ENCODE data around the gene ZBTB49. TPM values are rescaled to one million over a fixed set of nuclear protein-coding genes. Genes with fewer than 3 reads are reported as not detected.

The ZBTB49 gene
- total and polyA plus RNA-seq, 2 donors (not counting 1 experiment from before 2014, with no cell fraction given) = 7.0 to 16.9 TPM

- Mint-ChIP-seq H3K4me1 (peaks cover 3% of the 10 kb centered on the region), H3K27ac (no peak overlapping the region), H3K4me3 (no peak overlapping the region), H3K27me3 (no peaks in the 10 kb centered on the region), H3K9me3 (ENCODE audit: insufficient read depth) (no peaks in the 10 kb centered on the region)
- ChIA-PET POLR2A (no interaction called here), CTCF (no interaction called here)
- Histone ChIP-seq H3K27ac (ENCODE audit: low read length in 2 of 2) (no peak overlapping the region), H3K79me2 (ENCODE audit: control insufficient read depth, insufficient read depth, low read length) (peaks cover 40% of the 10 kb centered on the region), H3K36me3 (replicated peaks in 1 of 2; ENCODE audit: control extremely low read depth in 1 of 2, control insufficient read depth in 1 of 2, extremely low read depth in 1 of 2, insufficient read depth in 2 of 2, low read length in 1 of 2) (peaks cover 2 to 14% of the 10 kb centered on the region in 2 experiments), H3K9ac (ENCODE audit: low read length) (no peak overlapping the region), H2AFZ (ENCODE audit: insufficient read depth, low read depth, low read length, poor library complexity, severe bottlenecking) (no peak overlapping the region), H3K4me1 (ENCODE audit: control insufficient read depth in 2 of 2, insufficient read depth in 2 of 2, low read length in 2 of 2) (no peaks in the 10 kb centered on the region), H3K4me2 (replicated peaks; ENCODE audit: low read depth, low read length, poor library complexity, severe bottlenecking) (no peak overlapping the region), H4K20me1 (ENCODE audit: control insufficient read depth, insufficient read depth, low read length, poor library complexity, severe bottlenecking) (peaks cover 9% of the 10 kb centered on the region), H3K4me3 (ENCODE audit: control extremely low read depth in 1 of 5, extremely low read depth in 1 of 5, insufficient read depth in 1 of 5, low read depth in 2 of 5, low read length in 4 of 5) (no peak overlapping the region), H3K9me3 (ENCODE audit: control extremely low read depth in 1 of 3, control insufficient read depth in 2 of 3, insufficient read depth in 1 of 3, low read length in 2 of 3) (no peaks in the 10 kb centered on the region), H3K27me3 (replicated peaks in 1 of 4; ENCODE audit: control extremely low read depth in 1 of 4, control insufficient read depth in 3 of 4, insufficient read depth in 4 of 4, low read length in 3 of 4) (no peaks in the 10 kb centered on the region)
- TF ChIP-seq CTCF (IDR thresholded peaks at IDR 0.05) (no peak), EZH2 (IDR thresholded peaks at IDR 0.05; ENCODE audit: borderline replicate concordance, insufficient read depth, low read depth, low read length, poor library complexity, severe bottlenecking) (no peak)
- no peak for ATAC-seq (ENCODE audit: low read depth)
- intact Hi-C loops (cut with micrococcal nuclease) = loop anchor here (10.0 kb wide), 1 partner anchor 764 kb away; the partner anchor contains the start of gene LRPAP1
- no peak for DNase-seq
- WGBS (ENCODE audit: insufficient coverage) = 100% methylated on average over 1 of the region's 3 CpGs
These were observed 9.0 kb downstream of the ZBTB49 start for GRCh38 chr4:4299006-4299405.

GRCh38 chr4:4302001-4302400 is 11.9 kb downstream of the ZBTB49 start:
- H3K9me3 ChIP-seq (ENCODE audit: control extremely low read depth in 1 of 3, control insufficient read depth in 2 of 3, insufficient read depth in 1 of 3, low read length in 2 of 3) = no peaks in the 10 kb centered on the region
- TF ChIP-seq CTCF (IDR thresholded peaks at IDR 0.05) = no peak
- no peak for TF ChIP-seq EZH2 (IDR thresholded peaks at IDR 0.05; ENCODE audit: borderline replicate concordance, insufficient read depth, low read depth, low read length, poor library complexity, severe bottlenecking)
- ATAC-seq (ENCODE audit: low read depth) (no peak), DNase-seq (no peak)
- 100% methylated on average over 5 of the region's 5 CpGs for WGBS (ENCODE audit: insufficient coverage)
- no peak overlapping the region for H2AFZ ChIP-seq (ENCODE audit: insufficient read depth, low read depth, low read length, poor library complexity, severe bottlenecking)
- ChIA-PET CTCF (interaction anchor here (0.8 kb wide), 1 partner anchor 51 kb away, joined by 3 read pairs; no protein-coding TSS in a partner anchor), POLR2A (no interaction called here)
- no peak overlapping the region for H3K27ac ChIP-seq (ENCODE audit: low read length in 2 of 2)
- peaks cover 9% of the 10 kb centered on the region for H4K20me1 ChIP-seq (ENCODE audit: control insufficient read depth, insufficient read depth, low read length, poor library complexity, severe bottlenecking)
- H3K79me2 ChIP-seq (ENCODE audit: control insufficient read depth, insufficient read depth, low read length) = peaks cover 14% of the 10 kb centered on the region
- H3K4me3 ChIP-seq (ENCODE audit: control extremely low read depth in 1 of 5, extremely low read depth in 1 of 5, insufficient read depth in 1 of 5, low read depth in 2 of 5, low read length in 4 of 5) = no peak overlapping the region
- Mint-ChIP-seq H3K4me3 (no peak overlapping the region), H3K27me3 (no peaks in the 10 kb centered on the region), H3K9me3 (ENCODE audit: insufficient read depth) (no peaks in the 10 kb centered on the region), H3K27ac (no peak overlapping the region), H3K4me1 (peaks cover 2% of the 10 kb centered on the region)
- no peaks in the 10 kb centered on the region for H3K27me3 ChIP-seq (replicated peaks in 1 of 4; ENCODE audit: control extremely low read depth in 1 of 4, control insufficient read depth in 3 of 4, insufficient read depth in 4 of 4, low read length in 3 of 4)
- no peak overlapping the region for H3K4me2 ChIP-seq (replicated peaks; ENCODE audit: low read depth, low read length, poor library complexity, severe bottlenecking)
- no peaks in the 10 kb centered on the region for H3K4me1 ChIP-seq (ENCODE audit: control insufficient read depth in 2 of 2, insufficient read depth in 2 of 2, low read length in 2 of 2)
- intact Hi-C loops (cut with micrococcal nuclease) = no loop called here
- no peak overlapping the region for H3K9ac ChIP-seq (ENCODE audit: low read length)
- H3K36me3 ChIP-seq (replicated peaks in 1 of 2; ENCODE audit: control extremely low read depth in 1 of 2, control insufficient read depth in 1 of 2, extremely low read depth in 1 of 2, insufficient read depth in 2 of 2, low read length in 1 of 2) = peaks cover 2 to 19% of the 10 kb centered on the region in 2 experiments
